CD4-positive, alpha-beta T cell (primary cell): ENCODE results near the gene SPECC1. TPM values are rescaled to one million over a fixed set of nuclear protein-coding genes. Genes with fewer than 3 reads are reported as not detected.

Experiments
- ATAC-seq: fragments of 200-7000 bp; cut with Tn5 transposase; one replicate; pipeline ENCODE4 v1.10.0; 2022; ENCODE audit warnings: mild to moderate bottlenecking; ENCODE audit not compliant: poor library complexity
- CTCF ChIA-PET: fragments of 350-600 bp; sonication (Branson Sonifier 250); formaldehyde crosslinking; loops from one replicate; lab custom pipeline; 2021; ENCODE audit warnings: antibody characterized with exemption, inconsistent platforms; lab: Charles Lee
- POLR2A ChIA-PET: fragments of 350-600 bp; sonication (Branson Sonifier 250); formaldehyde crosslinking; loops from one replicate; lab custom pipeline; 2021; ENCODE audit warnings: antibody characterized with exemption, inconsistent platforms; lab: Charles Lee
- DNase-seq, 14 experiments: peaks; one replicate each; pipeline ENCODE4 v3.0.0-alpha.2; 2013 to 2020; ENCODE audit warnings: mixed read lengths in 2 of 14
- H3K27ac ChIP-seq, 2 donors: one replicate each; pipeline versions ENCODE4 v1.5.1 to v1.7.0; 2013; ENCODE audit warnings: low read length in 2 of 2, low read depth in 1 of 2, mild to moderate bottlenecking in 1 of 2
- H3K27me3 ChIP-seq, 2 experiments: 1 replicate in 1 of 2; 2 replicates in 1 of 2; pipeline versions ENCODE4 v1.6.1 to v1.7.0; 2013; ENCODE audit warnings: low read length in 2 of 2, control low read depth in 1 of 2, mild to moderate bottlenecking in 1 of 2, moderate library complexity in 1 of 2; ENCODE audit not compliant: insufficient read depth in 2 of 2, control insufficient read depth in 1 of 2
- H3K36me3 ChIP-seq: one replicate; pipeline ENCODE4 v1.6.1; 2013; ENCODE audit warnings: low read length, control low read depth; ENCODE audit not compliant: insufficient read depth
- H3K4me1 ChIP-seq: one replicate; pipeline ENCODE4 v1.6.1; 2013; ENCODE audit warnings: low read length, control low read depth; ENCODE audit not compliant: insufficient read depth
- H3K4me3 ChIP-seq: one replicate; pipeline ENCODE4 v1.5.1; 2013; ENCODE audit warnings: mild to moderate bottlenecking, low read length, moderate library complexity
- H3K9me3 ChIP-seq, 2 experiments: 1 replicate in 1 of 2; 2 replicates in 1 of 2; pipeline versions ENCODE4 v1.6.1 to v1.7.0; 2013; ENCODE audit warnings: low read length in 2 of 2, mild to moderate bottlenecking in 2 of 2, control low read depth in 1 of 2, moderate library complexity in 1 of 2; ENCODE audit not compliant: control insufficient read depth in 1 of 2, insufficient read depth in 1 of 2
- H3K27ac Mint-ChIP-seq: one replicate; pipeline ENCODE4 v1.8.0; 2020; ENCODE audit warnings: mixed read lengths
- H3K27me3 Mint-ChIP-seq: one replicate; pipeline ENCODE4 v1.8.0; 2021; ENCODE audit warnings: mixed read lengths
- H3K36me3 Mint-ChIP-seq: one replicate; pipeline ENCODE4 v1.8.0; 2021; ENCODE audit warnings: low read depth, mixed read lengths
- H3K4me1 Mint-ChIP-seq: one replicate; pipeline ENCODE4 v1.8.0; 2021; ENCODE audit warnings: low read depth, mixed read lengths
- H3K4me3 Mint-ChIP-seq: one replicate; pipeline ENCODE4 v1.8.0; 2020; ENCODE audit warnings: mild to moderate bottlenecking, mixed read lengths
- H3K9me3 Mint-ChIP-seq: one replicate; pipeline ENCODE4 v1.8.0; 2020; ENCODE audit warnings: mixed read lengths
- intact Hi-C, 2 experiments: fragments of 100-400 bp; cut with DNase I in 1 of 2; cut with micrococcal nuclease in 1 of 2; formaldehyde crosslinking; loops; one replicate each; pipeline versions ENCODE4 v1.15.1 to v1.9.0; 2023 to 2025; cut with DNase I, micrococcal nuclease
- total RNA-seq, 174 experiments: library from RNA in 2 of 174; stranded (reverse) in 2 of 174; gene quantifications; one replicate each; pipeline ENCODE4 v1.2.3 and lab custom pipeline; 2021 to 2026
- TF ChIP-seq, protein P1 (sequence below): fragments of 200-600 bp; IDR thresholded peaks from one replicate; pipeline ENCODE4 v1.8.0; 2022; ENCODE audit warnings: antibody characterized with exemption, mild to moderate bottlenecking

The SPECC1 gene
- total RNA-seq, 2 experiments from 2014 or later = 4.3 to 4.4 TPM

DNA sequence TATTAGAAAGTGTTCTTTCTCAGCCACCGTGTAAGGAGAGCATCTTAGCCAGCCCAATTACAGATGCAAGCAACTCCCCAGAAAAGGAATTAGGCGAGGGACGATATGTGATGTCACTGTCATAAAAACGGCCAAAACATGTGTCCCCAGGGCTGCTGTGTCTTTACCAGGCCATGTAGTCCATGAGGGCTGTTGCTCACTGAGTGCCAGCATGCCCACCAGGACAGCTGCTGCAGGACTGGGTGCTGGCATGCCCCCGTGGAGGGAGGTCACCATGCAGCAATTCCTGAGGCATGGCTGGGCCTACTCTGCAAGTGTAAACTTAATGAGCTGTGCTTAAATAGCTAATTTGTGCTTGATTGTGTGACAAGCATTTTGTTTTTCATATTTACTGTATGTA lies 301.3 kb downstream of the SPECC1 start:
- ChIA-PET CTCF (no interaction called here), POLR2A (interaction anchor here (1.1 kb wide), 1 partner anchor 76 kb away, joined by 3 read pairs; no protein-coding TSS in a partner anchor)
- Histone ChIP-seq H3K4me3 (no peak overlapping the region), H3K27ac (no peak overlapping the region), H3K27me3 (no peaks in the 10 kb centered on the region), H3K4me1 (no peaks in the 10 kb centered on the region), H3K36me3 (no peaks in the 10 kb centered on the region), H3K9me3 (peaks cover 9 to 22% of the 10 kb centered on the region in 2 experiments)
- ATAC-seq = no peak
- TF ChIP-seq, protein P1, sequence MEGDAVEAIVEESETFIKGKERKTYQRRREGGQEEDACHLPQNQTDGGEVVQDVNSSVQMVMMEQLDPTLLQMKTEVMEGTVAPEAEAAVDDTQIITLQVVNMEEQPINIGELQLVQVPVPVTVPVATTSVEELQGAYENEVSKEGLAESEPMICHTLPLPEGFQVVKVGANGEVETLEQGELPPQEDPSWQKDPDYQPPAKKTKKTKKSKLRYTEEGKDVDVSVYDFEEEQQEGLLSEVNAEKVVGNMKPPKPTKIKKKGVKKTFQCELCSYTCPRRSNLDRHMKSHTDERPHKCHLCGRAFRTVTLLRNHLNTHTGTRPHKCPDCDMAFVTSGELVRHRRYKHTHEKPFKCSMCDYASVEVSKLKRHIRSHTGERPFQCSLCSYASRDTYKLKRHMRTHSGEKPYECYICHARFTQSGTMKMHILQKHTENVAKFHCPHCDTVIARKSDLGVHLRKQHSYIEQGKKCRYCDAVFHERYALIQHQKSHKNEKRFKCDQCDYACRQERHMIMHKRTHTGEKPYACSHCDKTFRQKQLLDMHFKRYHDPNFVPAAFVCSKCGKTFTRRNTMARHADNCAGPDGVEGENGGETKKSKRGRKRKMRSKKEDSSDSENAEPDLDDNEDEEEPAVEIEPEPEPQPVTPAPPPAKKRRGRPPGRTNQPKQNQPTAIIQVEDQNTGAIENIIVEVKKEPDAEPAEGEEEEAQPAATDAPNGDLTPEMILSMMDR = no peak
- no peak for DNase-seq
- Mint-ChIP-seq H3K27me3 (no peaks in the 10 kb centered on the region), H3K4me1 (no peaks in the 10 kb centered on the region), H3K27ac (no peak overlapping the region), H3K4me3 (no peak overlapping the region), H3K36me3 (peaks cover 25% of the 10 kb centered on the region), H3K9me3 (peaks cover 6% of the 10 kb centered on the region)
- intact Hi-C loops = loop anchor here (5.0 to 10.0 kb wide), 2 partner anchors 316 to 318 kb away; no protein-coding TSS in a partner anchor

DNA sequence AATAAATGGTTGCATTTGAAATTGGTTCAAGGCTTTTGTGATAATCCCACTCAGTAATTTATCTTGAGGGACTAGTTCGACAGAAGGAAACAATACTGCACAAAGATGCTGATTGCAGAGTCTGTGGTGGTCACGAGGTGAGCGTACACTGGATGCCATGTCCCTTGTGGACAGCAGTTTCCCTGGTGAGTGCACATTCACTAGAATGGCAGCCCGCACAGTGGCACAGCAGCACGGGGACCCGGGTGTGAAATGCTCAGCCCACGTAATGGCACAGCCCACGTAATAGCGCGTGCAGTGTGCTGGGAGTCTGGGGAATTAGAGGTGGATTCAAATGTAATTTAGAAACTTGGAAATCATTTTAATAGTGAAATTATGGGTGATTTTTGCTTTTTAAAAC lies 304.1 kb downstream of the SPECC1 start:
- no peaks in the 10 kb centered on the region for H3K27me3 ChIP-seq
- Mint-ChIP-seq H3K27ac (no peak overlapping the region), H3K36me3 (peaks cover 6% of the 10 kb centered on the region), H3K9me3 (no peaks in the 10 kb centered on the region), H3K4me3 (no peak overlapping the region), H3K4me1 (no peaks in the 10 kb centered on the region), H3K27me3 (no peaks in the 10 kb centered on the region)
- intact Hi-C loops = loop anchor here (5.0 to 10.0 kb wide), 2 partner anchors 319 to 321 kb away; no protein-coding TSS in a partner anchor
- ATAC-seq (no peak), DNase-seq (no peak)
- no peak overlapping the region for H3K27ac ChIP-seq
- H3K4me1 ChIP-seq = no peaks in the 10 kb centered on the region
- no peak overlapping the region for H3K4me3 ChIP-seq
- TF ChIP-seq, protein P1 = no peak
- no peaks in the 10 kb centered on the region for H3K36me3 ChIP-seq
- CTCF ChIA-PET = no interaction called here
- H3K9me3 ChIP-seq = no peaks in the 10 kb centered on the region
- POLR2A ChIA-PET = no interaction called here

DNA sequence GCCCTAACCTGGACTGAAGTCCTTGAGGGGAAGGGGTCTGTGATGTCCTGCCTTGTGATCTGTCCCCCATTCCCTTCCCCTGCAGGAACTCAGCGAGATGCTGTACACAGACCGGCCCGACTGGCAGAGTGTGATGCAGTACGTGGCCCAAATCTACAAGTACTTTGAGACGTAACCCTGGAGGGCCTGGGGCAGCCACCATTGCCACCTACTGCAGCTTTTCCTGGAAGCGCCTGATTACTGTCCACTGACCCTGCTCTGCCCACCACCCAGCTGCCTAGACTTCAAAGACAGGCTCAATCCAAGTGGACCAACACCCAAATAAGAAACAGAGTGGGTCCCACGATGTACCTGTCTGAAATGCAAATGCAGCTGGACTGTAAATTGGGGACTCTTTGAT lies 304.7 kb downstream of the SPECC1 start:
- intact Hi-C loops = loop anchor here (5.0 to 10.0 kb wide), 2 partner anchors 319 to 322 kb away; no protein-coding TSS in a partner anchor
- Histone ChIP-seq H3K4me1 (no peaks in the 10 kb centered on the region), H3K4me3 (no peak overlapping the region), H3K27me3 (no peaks in the 10 kb centered on the region), H3K36me3 (no peaks in the 10 kb centered on the region), H3K27ac (no peak overlapping the region), H3K9me3 (no peaks in the 10 kb centered on the region)
- no peak for DNase-seq
- Mint-ChIP-seq H3K27me3 (no peaks in the 10 kb centered on the region), H3K9me3 (no peaks in the 10 kb centered on the region), H3K27ac (no peak overlapping the region), H3K36me3 (peaks cover 6% of the 10 kb centered on the region), H3K4me3 (no peak overlapping the region), H3K4me1 (no peaks in the 10 kb centered on the region)
- ATAC-seq = no peak
- POLR2A ChIA-PET = no interaction called here
- TF ChIP-seq, protein P1 = no peak
- CTCF ChIA-PET = no interaction called here
